G401.6 (cell line): ENCODE data around the gene HSD17B14.
"Not testable (repeated sequence)": the region's sequence is repeated elsewhere in the genome, so short reads cannot be mapped to it uniquely, and the experiment has no call there.

Source experiments
- FAIRE-seq: peaks from 2 replicates; lab custom pipeline; 2012; peaks lifted over from hg19 to GRCh38; lab: Jason Lieb, UNC

Gene HSD17B14

GRCh38 chr19:48867123-48867745 lies 30.9 kb upstream of the HSD17B14 start:
- FAIRE-seq, result no peak

DNA sequence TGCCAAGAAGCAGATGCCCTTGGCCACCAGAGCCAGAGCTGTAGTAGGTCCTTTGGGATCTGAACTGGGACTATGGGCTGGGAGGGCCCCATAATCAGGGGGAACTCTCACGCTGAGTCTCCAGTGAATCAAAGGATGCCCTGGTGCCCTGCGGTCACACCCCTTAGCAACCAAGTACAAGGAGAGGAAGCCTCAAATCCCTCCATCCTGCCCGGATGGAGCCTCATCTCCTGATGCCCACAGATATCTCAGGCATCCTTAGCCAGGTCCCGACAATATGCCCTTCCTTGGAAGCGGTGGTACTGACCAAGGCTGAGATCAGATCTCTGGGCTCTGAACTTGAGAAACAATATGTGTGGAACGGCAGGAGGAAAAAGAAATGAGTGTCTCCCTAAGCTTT lies 30.4 kb upstream of the HSD17B14 start:
- FAIRE-seq, result no peak

DNA sequence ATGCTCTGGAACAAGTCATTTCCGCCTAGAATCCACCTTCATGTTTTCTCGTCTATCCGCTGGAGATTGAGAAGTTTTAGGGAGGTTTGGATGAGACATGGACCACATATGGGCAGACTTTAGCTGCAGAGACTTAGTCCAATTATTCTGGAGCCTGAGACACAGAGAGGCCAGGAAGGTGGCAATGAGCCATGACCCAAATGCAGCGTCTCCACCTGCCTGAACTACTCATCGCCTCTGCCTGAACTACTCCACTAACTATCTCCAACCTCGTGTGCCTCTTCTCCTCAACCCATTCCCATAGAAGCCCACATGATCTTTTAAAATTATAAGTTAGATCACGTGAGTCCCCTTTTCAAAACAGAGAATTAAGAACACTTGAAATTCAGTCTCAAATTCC lies 26.5 kb upstream of the HSD17B14 start:
- FAIRE-seq, result no peak

DNA sequence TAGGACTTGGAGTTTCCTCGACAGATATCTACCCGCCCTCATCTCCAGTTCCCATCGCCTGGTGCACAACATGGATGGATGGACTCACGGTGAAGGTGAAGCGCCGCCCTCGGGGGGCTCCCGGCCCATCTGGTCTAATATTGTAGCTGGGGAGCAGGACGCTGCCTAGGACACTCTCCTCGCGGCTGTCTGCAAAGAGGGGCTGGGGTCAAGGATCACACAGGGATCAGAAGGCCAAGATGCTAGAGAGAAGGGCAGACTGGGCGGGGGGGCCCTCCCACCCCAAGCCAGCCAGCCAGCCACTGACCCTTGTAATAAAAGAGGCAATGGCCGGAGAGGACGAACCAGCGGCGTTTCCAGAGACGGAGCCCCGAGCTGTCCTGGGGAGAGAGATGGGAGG lies 25.0 kb upstream of the HSD17B14 start:
- no peak for FAIRE-seq

GRCh38 chr19:48859711-48860572 lies 23.7 kb upstream of the HSD17B14 start:
- no peak for FAIRE-seq

GRCh38 chr19:48858984-48859710 lies 22.9 kb upstream of the HSD17B14 start:
- FAIRE-seq, result no peak

DNA sequence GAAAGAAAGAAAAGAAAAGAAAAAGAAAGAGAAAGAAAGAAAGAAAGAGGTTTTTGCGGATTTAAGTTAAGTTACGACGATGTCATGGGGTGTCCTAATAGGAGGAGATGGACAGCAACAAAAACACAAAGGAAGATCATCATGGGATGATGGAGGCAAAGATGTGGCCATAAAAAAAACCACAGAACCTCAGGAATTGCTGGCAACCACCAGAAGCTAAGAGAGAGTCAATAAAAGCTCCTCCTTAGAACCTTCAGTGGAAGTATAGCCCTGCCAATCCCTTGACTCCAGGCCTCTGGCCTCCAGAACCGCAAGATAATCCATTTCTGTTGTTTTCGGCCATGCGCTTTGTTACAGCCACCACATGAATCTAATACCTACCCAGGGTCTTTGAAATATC lies 20.6 kb upstream of the HSD17B14 start:
- no peak for FAIRE-seq

DNA sequence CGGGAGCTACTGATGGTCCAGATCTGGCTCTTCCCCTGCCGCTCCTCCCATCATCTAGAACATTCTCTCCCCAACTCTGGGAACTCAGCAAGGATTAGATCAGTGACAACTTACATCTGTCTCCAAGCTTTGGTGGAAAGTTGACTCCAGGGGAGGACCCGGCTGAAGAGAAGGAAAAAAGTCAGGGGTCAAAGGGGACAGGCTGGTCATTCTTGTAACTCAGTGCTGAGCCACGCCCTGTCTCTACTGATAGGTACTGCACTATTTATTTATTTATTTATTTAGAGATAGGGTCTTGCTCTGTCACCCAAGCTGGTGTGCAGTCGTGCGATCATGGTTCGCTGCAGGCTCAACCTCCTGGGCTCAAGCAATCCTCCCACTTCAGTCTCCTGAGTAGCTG lies 17.8 kb upstream of the HSD17B14 start:
- FAIRE-seq, result no peak

DNA sequence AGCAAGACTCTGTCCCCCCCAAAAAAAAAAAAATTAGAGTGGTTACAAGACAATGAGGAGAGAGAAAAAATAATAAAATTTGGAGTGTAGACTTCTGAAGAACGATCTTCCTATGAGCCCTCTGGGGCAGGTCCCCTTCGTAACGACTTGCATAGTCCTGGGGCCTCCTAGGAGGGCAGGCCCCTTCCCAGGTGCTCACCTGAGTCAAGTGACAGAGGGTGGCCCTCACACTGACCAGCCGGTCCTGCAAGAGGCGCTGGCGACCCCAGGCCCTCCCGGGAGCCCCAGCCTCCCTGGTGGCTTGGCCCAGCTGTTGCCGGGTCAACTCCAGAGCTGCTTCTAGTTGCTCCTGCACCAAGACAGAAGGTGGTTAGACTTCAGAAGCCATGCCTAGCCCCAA lies 17.2 kb upstream of the HSD17B14 start:
- no peak for FAIRE-seq

GRCh38 chr19:48852292-48852691 lies 16.0 kb upstream of the HSD17B14 start:
- FAIRE-seq, result no peak

DNA sequence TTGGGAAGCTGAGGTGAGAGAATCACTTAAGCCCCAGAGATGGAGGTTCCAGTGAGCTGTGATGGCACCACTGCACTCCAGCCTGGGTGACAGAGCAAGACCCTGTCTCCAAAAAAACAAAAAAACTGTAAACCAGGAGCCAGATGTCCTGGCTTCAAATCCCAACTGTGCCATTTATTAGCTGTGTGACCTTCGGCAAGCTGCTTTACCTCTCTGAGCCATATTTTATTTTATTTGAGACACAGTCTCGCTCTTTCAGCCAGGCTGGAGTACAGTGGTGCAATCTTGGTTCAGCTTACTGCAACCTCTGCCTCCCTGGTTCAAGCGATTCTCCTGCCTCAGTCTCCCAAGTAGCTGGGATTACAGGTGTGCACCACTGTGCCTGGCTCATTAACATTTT lies 10.4 kb upstream of the HSD17B14 start:
- not testable (repeated sequence) for FAIRE-seq

DNA sequence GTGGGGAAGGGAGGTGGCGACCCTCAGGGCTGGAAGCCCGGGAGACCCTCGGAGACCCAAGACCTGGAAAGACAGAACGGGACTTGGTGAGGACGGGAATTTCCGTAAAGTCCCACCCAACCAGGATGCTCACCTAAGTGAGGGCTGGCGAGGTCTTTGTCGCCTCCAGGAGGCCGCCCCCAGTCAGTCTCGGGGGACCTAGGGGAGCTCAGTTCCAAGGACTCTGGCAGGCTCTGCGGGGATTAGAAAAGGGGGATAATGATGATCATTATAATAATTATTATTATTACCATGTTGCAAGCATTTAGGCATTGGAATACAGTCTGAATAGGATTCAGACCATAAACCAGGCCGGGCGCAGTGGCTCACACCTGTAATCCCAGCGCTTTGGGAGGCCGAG lies 9.1 kb upstream of the HSD17B14 start:
- no peak for FAIRE-seq

DNA sequence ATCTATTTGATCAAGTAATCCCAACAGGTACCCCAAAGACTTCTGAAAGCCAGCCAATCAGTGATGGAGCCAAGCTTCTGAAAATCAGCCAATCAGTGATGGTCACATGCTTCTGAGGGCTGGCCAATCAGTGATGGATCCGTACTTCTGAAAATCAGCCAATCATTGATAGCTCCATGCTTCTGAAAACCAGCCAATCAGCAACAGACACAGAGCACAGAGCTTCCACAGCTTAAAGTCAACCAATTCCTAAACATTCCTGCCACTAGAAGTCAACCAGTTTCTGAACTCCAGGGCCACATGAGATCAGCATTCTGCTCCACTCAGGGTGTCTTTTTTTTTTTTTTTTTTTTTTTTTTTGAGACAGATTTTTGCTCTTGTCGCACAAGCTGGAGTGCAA lies 8.2 kb upstream of the HSD17B14 start:
- peak; percentile 88 for FAIRE-seq

GRCh38 chr19:48842789-48843162 lies 6.5 kb upstream of the HSD17B14 start:
- no peak for FAIRE-seq

DNA sequence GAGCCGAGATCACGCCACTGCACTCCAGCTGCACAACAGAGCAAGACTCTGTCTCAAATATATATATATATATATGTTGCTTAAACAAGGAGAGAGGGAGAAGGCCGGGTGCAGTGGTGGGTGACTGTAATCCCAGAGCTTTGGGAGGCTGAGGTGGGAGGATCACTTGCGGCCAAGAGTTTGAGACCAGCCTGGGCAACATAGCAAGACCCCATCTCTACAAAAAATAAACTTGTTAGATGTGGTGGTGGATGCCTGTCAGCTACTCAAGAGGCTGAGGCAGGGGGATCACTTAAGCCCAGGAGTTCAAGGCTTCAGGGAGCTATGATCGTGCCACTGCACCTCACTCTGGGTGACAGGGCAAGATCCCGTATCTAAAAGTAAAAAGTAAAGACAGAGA lies 5.3 kb upstream of the HSD17B14 start:
- no peak for FAIRE-seq

- no peak for FAIRE-seq
Measured at GRCh38 chr19:48841047-48841446, 4.8 kb upstream of the HSD17B14 start.

DNA sequence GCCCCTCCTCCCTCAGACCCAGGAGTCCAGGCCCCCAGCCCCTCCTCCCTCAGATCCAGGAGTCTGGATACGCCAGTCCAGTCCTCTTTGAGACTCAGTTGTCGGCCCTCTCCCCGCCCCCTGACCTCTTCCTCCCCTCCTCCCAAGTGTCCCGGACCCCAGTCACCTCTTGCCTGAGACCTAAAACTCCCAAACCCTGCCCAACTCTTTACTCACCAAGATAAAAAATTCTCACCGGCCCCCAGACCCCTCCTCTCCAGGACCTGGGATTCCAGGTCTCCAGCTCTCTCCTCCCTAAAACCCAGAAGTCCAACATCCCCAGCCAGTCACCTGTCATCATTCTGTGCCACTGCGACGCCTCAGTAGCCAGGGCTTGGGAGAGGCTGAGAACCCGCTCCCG lies 1.4 kb upstream of the HSD17B14 start:
- no peak for FAIRE-seq

DNA sequence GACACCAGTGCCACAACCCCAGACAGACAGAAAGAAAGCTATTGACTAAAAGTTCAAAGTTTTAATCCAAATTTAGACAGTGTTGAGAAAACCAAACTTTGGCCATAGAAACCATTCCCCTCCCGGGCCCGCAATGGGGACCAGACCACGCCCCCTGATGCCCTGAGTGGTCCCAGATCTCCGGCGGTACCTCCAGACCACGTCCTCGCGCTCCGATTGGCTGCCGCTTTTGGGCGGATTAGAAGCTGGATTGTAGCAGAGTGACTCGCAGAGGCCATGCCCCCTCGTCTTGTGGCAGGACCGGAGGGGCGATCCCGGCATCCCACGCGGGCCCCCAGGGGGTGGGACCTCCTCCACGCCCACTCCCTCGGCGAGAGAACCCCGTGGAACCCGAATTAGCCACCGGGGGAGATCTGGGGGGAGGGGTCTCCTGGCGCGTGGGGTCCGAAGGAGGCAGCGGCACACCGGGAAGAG lies 797 bp upstream of the HSD17B14 start:
- FAIRE-seq, result peak; percentile 98

DNA sequence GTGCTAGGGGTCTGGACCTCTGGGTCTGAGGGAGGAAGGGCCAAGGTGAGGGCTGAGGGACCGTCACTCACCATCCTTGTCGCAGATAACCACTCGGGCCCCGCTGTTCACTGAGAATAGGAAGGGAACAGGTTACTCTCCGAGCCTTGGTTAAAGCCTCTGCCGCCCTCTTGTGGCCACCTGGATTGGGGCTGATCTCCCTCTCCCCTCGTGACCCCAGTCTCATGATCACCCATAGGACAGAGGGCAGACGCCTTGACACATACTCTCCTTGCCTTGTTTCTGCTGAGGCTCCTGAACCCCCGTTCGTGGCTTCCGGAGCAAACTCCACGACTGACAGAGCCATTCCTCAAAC lies 580 bp downstream of the HSD17B14 start:
- peak; percentile 79 for FAIRE-seq

GRCh38 chr19:48833977-48834376 lies 2.3 kb downstream of the HSD17B14 start:
- FAIRE-seq, result no peak

- no peak for FAIRE-seq
Measured at GRCh38 chr19:48833049-48833448, 3.2 kb downstream of the HSD17B14 start.

- FAIRE-seq, result no peak
Measured at GRCh38 chr19:48830965-48831364, 5.3 kb downstream of the HSD17B14 start.

DNA sequence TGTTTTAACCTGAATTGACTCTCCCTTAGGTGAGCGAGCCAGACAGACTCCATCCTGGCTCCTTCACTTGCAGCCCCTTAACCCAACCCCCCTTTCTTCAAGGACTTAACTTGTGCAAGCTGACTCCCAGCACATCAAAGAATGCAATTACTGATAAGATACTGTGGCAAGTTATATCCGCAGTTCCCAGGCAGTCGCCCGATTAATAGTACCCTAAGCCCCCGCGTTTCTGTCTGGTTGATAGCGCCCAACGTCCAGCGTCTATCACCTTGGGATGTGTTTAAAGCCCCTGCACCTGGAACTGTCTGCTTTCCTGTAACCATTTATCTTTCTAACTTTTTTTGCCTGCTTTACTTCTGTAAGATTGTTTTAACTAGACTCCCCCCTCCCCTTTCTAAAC lies 6.2 kb downstream of the HSD17B14 start:
- no peak for FAIRE-seq
